K562 (cell line): ENCODE measurements around the gene TEX48. TPM values are rescaled to one million over a fixed set of nuclear protein-coding genes. Genes with fewer than 3 reads are reported as not detected.

Source experiments
- ATAC-seq: fragments of 200-7000 bp; cut with Tn5 transposase; 3 replicates; pipeline ENCODE4 v1.9.1; 2020; ENCODE audit warnings: moderate library complexity
- BruUV-seq: library from RNA; stranded (reverse); fragments of 400-500 nt; replicated peaks from 2 replicates; lab custom pipeline; 2021; lab: Mats Ljungman, UMichigan
- CTCF ChIA-PET: fragments of 300-600 bp; formaldehyde crosslinking; extraction: SDS; loops from one replicate; lab custom pipeline; 2021; ENCODE audit warnings: low intra/inter-chr PET ratio; lab: Yijun Ruan, JAX
- POLR2A ChIA-PET: fragments of 300-600, 350-650 bp; sonication (Branson Sonifier 250); formaldehyde crosslinking; extraction: SDS; loops from one replicate; lab custom pipeline; 2021; ENCODE audit warnings: antibody characterized with exemption, inconsistent platforms; lab: Yijun Ruan, JAX
- DNase-seq, 4 experiments: peaks; one replicate each; pipeline versions ENCODE4 v3.0.0 to v3.0.0-alpha.2; 2011 to 2018; ENCODE audit warnings: low spot score in 3 of 4, mixed read lengths in 3 of 4; ENCODE audit errors: extremely low read depth in 1 of 4
- FAIRE-seq: peaks from 2 replicates; lab custom pipeline; 2011; peaks lifted over from hg19 to GRCh38; lab: Jason Lieb, UNC
- H2AFZ ChIP-seq: 2 replicates; pipeline ENCODE4 v1.6.0; 2011; ENCODE audit warnings: low read depth, low read length, control low read depth, inconsistent platforms
- H3K27ac ChIP-seq: fragments of 200-600 bp; 3 replicates; pipeline ENCODE4 v1.8.0; 2011; ENCODE audit warnings: low read depth, mild to moderate bottlenecking, control low read depth, inconsistent platforms, low read length, moderate library complexity, mixed read lengths; ENCODE audit errors: extremely low read depth
- H3K27me3 ChIP-seq, 2 experiments: fragments of 300-600 bp in 1 of 2; 2 replicates in 1 of 2; 3 replicates in 1 of 2; pipeline versions ENCODE4 v1.6.0 to v1.8.0; 2011; ENCODE audit warnings: inconsistent platforms in 2 of 2, low read length in 2 of 2, mild to moderate bottlenecking in 1 of 2, mixed read lengths in 1 of 2, moderate library complexity in 1 of 2; ENCODE audit not compliant: control insufficient read depth in 2 of 2, insufficient read depth in 2 of 2
- H3K36me3 ChIP-seq: fragments of 300-600 bp; 3 replicates; pipeline ENCODE4 v1.8.0; 2011; ENCODE audit warnings: mild to moderate bottlenecking, low read length, inconsistent platforms; ENCODE audit not compliant: control insufficient read depth, insufficient read depth
- H3K4me1 ChIP-seq, 2 experiments: fragments of 200-600 bp in 1 of 2; replicated peaks in 1 of 2; 2 replicates in 1 of 2; 3 replicates in 1 of 2; pipeline versions ENCODE4 v1.5.1 to v1.8.0; 2011; ENCODE audit warnings: inconsistent platforms in 2 of 2, low read length in 2 of 2, mild to moderate bottlenecking in 1 of 2, mixed read lengths in 1 of 2, moderate library complexity in 1 of 2; ENCODE audit not compliant: control insufficient read depth in 2 of 2, insufficient read depth in 2 of 2
- H3K4me2 ChIP-seq: 2 replicates; pipeline ENCODE4 v1.6.1; 2011; ENCODE audit warnings: low read length, control low read depth, inconsistent platforms, mixed read lengths; ENCODE audit not compliant: insufficient read depth
- H3K4me3 ChIP-seq: fragments of 200-600 bp; sonication (generic), shearing (Covaris generic); 2 replicates; pipeline ENCODE4 v1.5.1; 2016; ENCODE audit warnings: control low read depth, inconsistent platforms
- H3K79me2 ChIP-seq: fragments of 200-600 bp; 3 replicates; pipeline ENCODE4 v1.8.0; 2011; ENCODE audit warnings: low read length, inconsistent platforms; ENCODE audit not compliant: control insufficient read depth, insufficient read depth
- H3K9ac ChIP-seq, 2 experiments: 2 replicates each; pipeline versions ENCODE4 v1.6.0 to v1.6.1; 2011; ENCODE audit warnings: low read depth in 2 of 2, low read length in 2 of 2, control low read depth in 1 of 2, inconsistent platforms in 1 of 2, mild to moderate bottlenecking in 1 of 2, mixed read lengths in 1 of 2; ENCODE audit not compliant: insufficient read depth in 1 of 2
- H3K9me1 ChIP-seq: one replicate; pipeline ENCODE4 v1.6.0; 2011; ENCODE audit warnings: inconsistent platforms, mild to moderate bottlenecking, low read length, moderate library complexity; ENCODE audit not compliant: control insufficient read depth, insufficient read depth
- H3K9me3 ChIP-seq: replicated peaks from 2 replicates; pipeline ENCODE4 v1.5.1; 2011; ENCODE audit warnings: low read depth, low read length, inconsistent platforms; ENCODE audit not compliant: control insufficient read depth, insufficient read depth
- H4K20me1 ChIP-seq: replicated peaks from 2 replicates; pipeline ENCODE4 v1.6.1; 2011; ENCODE audit warnings: low read length, inconsistent platforms, mixed read lengths; ENCODE audit not compliant: control insufficient read depth, insufficient read depth
- HDAC6 ChIP-seq: IDR thresholded peaks from 2 replicates; pipeline ENCODE4 v1.6.1; 2012; ENCODE audit warnings: low read depth, mild to moderate bottlenecking, control low read depth, inconsistent platforms, low read length, moderate library complexity
- HINFP ChIP-seq: fragments of 450-650 bp; conservative IDR thresholded peaks from 2 replicates; pipeline ENCODE4 v1.6.1; 2016; ENCODE audit warnings: missing genetic modification characterization, low read depth, mild to moderate bottlenecking, control low read depth, missing compliant biosample characterization
- HNRNPLL ChIP-seq: fragments of 200-400 bp; formaldehyde crosslinking; IDR thresholded peaks from 2 replicates; pipeline ENCODE4 v1.6.1; 2017; ENCODE audit warnings: low read length, low read depth, mild to moderate bottlenecking; ENCODE audit not compliant: poor library complexity, severe bottlenecking
- STAT5A ChIP-seq: IDR thresholded peaks from 2 replicates; pipeline ENCODE4 v1.6.1; 2012; ENCODE audit warnings: low read length, inconsistent platforms, borderline replicate concordance
- ZNF134 ChIP-seq: fragments of 250-450 bp; sonication (Bioruptor Pico); conservative IDR thresholded peaks from 2 replicates; pipeline ENCODE4 v1.4.0; 2020
- ZNF639 ChIP-seq, 2 experiments: fragments of 200-800 bp in 1 of 2; sonication (Bioruptor generic) in 1 of 2; sonication (generic) in 1 of 2; formaldehyde crosslinking in 1 of 2; IDR thresholded peaks in 1 of 2; conservative IDR thresholded peaks in 1 of 2; 2 replicates each; pipeline versions ENCODE4 v1.5.0 to v1.6.1; 2016 to 2020; ENCODE audit warnings: missing compliant biosample characterization in 1 of 2, missing genetic modification characterization in 1 of 2, missing genetic modification reagents in 1 of 2
- WGBS: fragments of 100-300 bp; shearing (Covaris generic); methylation state at CpG from one replicate; pipeline ENCODE4 v1.1.6; 2016; ENCODE audit warnings: low coverage, mixed read lengths; ENCODE audit not compliant: insufficient coverage; ENCODE audit errors: missing lambda C conversion rate; 5-methylcytosine and 5-hydroxymethylcytosine counted together
- in situ Hi-C: fragments of 300-500 bp; cut with MboI; formaldehyde crosslinking; loops from 4 replicates; pipeline ENCODE4 v1.15.0; 2018; ENCODE audit warnings: inconsistent platforms, mixed read lengths
- intact Hi-C: fragments of 100-400 bp; cut with micrococcal nuclease; formaldehyde crosslinking; loops from 2 replicates; pipeline ENCODE4 v1.14.2; 2022
- polyA plus RNA-seq, 8 experiments: library from polyadenylated mRNA; depleted of rRNA in 4 of 8; stranded (reverse) in 5 of 8; unstranded in 3 of 8; fragments of >200 nt; fragmentation: Nextera tagmentation in 2 of 8; fragmentation: Illumina TruSeq in 1 of 8; extraction: Ambion mirVana in 2 of 8; extraction: Trizol in 1 of 8; gene quantifications; 2 replicates each; pipeline versions ENCODE4 v1.2.1 to v1.2.3, GENCODE V29; 2011 to 2014; ENCODE audit warnings: inconsistent platforms in 1 of 8, missing spikeins in 1 of 8
- total RNA-seq, 7 experiments: library from RNA; depleted of rRNA in 6 of 7; stranded (reverse); fragments of >200 nt in 6 of 7; fragmentation: Illumina TruSeq in 2 of 7; extraction: Trizol in 2 of 7; gene quantifications; 2 replicates each; pipeline versions ENCODE4 v1.2.1 to v1.2.3, GENCODE V29; 2011 to 2021; ENCODE audit warnings: low replicate concordance in 1 of 7
- TF ChIP-seq, protein P1 (sequence below): IDR thresholded peaks from 2 replicates; pipeline ENCODE4 v1.6.1; 2016; ENCODE audit warnings: missing genetic modification characterization, missing compliant biosample characterization
- TF ChIP-seq, protein P2 (sequence below): sonication (generic); formaldehyde crosslinking; IDR thresholded peaks from 2 replicates; pipeline ENCODE4 v1.8.0; 2023; ENCODE audit warnings: mild to moderate bottlenecking, missing genetic modification reagents

TEX48 gene
- total and polyA plus RNA-seq, 9 of the 15 experiments (the other 6 are each of a cell fraction or from before 2014, with no cell fraction given): not detected

DNA sequence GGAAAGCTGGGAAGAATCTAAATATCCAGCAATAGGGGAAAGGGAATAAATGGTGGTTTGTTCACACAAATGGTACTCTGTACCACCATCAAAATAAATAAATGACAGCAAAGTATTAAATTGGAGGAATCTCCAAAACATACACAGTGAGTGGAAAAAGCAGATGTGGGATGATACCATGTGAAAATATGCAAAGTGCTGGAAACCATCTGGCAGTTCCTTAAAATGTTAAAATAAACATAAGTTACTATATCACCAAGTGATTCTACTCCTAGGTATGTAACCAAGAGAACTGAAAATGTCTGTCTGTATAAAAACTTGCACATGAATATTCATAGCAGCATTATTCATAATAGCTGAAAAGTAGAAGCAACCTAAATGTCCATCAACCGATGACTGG lies 41.9 kb upstream of the TEX48 start (continued):
- no peak for TF ChIP-seq ZNF639 (CRISPR knock-in tag; conservative IDR thresholded peaks at IDR 0.05 in 1 of 2, IDR thresholded peaks at IDR 0.05 in 1 of 2)
- no peak for TF ChIP-seq ZNF134 (CRISPR knock-in tag)
- TF ChIP-seq HDAC6: no peak

DNA sequence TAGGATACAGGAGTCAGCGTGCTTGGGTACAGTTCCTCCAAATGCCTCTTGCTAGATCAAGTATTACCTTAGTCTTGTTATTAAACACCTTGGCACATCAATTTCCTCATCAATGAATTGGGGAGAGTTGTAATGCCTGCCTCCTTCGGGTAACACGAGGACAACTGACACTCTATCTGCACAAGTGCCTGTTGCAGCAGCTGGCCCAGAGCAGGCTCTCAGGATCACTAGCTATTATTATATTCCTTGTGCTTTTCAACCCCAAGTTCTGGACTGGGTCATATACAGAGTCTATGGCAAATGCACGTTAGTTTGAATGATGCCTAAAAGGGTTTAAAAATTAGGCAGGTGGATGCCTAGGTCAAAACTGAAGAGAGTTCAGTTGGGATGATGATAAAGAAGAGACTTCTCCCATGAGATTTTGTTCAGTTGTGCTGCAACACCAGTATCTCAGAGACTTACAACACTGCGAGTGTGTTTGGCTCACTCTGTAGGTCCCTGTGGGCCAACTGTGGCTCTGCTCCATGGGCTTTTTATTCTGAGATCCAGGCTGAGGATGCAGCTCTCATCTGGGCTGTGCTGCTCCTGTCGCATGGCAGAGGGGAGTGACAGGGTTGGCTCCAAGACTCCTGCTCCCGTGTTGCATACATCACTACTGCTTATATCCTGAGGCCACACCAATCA lies 41.1 kb upstream of the TEX48 start:
- no peaks in the 10 kb centered on the region for H3K79me2 ChIP-seq
- DNase-seq (no peak), FAIRE-seq (no peak), ATAC-seq (no peak)
- TF ChIP-seq STAT5A (no peak), HNRNPLL (no peak), HINFP (tag) (no peak)
- TF ChIP-seq, protein P1, sequence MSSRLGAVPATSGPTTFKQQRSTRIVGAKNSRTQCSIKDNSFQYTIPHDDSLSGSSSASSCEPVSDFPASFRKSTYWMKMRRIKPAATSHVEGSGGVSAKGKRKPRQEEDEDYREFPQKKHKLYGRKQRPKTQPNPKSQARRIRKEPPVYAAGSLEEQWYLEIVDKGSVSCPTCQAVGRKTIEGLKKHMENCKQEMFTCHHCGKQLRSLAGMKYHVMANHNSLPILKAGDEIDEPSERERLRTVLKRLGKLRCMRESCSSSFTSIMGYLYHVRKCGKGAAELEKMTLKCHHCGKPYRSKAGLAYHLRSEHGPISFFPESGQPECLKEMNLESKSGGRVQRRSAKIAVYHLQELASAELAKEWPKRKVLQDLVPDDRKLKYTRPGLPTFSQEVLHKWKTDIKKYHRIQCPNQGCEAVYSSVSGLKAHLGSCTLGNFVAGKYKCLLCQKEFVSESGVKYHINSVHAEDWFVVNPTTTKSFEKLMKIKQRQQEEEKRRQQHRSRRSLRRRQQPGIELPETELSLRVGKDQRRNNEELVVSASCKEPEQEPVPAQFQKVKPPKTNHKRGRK: no peak
- TF ChIP-seq, protein P2, sequence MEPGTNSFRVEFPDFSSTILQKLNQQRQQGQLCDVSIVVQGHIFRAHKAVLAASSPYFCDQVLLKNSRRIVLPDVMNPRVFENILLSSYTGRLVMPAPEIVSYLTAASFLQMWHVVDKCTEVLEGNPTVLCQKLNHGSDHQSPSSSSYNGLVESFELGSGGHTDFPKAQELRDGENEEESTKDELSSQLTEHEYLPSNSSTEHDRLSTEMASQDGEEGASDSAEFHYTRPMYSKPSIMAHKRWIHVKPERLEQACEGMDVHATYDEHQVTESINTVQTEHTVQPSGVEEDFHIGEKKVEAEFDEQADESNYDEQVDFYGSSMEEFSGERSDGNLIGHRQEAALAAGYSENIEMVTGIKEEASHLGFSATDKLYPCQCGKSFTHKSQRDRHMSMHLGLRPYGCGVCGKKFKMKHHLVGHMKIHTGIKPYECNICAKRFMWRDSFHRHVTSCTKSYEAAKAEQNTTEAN: no peak
- peaks cover 0 to 11% of the 10 kb centered on the region in 2 experiments; a peak in 2 of 5 replicates for H3K27me3 ChIP-seq
- no peaks in the 10 kb centered on the region for H3K9me1 ChIP-seq
- no peak overlapping the region for H3K4me3 ChIP-seq
- no TSS peak for BruUV-seq
- ChIA-PET POLR2A (no interaction called here), CTCF (no interaction called here)
- H3K9me3 ChIP-seq: no peaks in the 10 kb centered on the region
- peaks cover 0 to 4% of the 10 kb centered on the region in 2 experiments; a peak in 1 of 5 replicates for H3K4me1 ChIP-seq
- no peak overlapping the region for H3K4me2 ChIP-seq
- H3K9ac ChIP-seq: no peak overlapping the region
- no peaks in the 10 kb centered on the region for H4K20me1 ChIP-seq
- no peaks in the 10 kb centered on the region for H3K36me3 ChIP-seq
- intact Hi-C loops (no loop called here), in situ Hi-C loops (no loop called here)
- H3K27ac ChIP-seq: no peak overlapping the region
- H2AFZ ChIP-seq: no peak overlapping the region
- WGBS: under 1% methylated on average over 7 of the region's 7 CpGs
